ENCODE data around the gene NOL11. TPM values are rescaled to one million over a fixed set of nuclear protein-coding genes. Genes with fewer than 3 reads are reported as not detected.

Gene NOL11
- total RNA-seq, 1 donor from 2014 or later: 22.0 TPM

DNA sequence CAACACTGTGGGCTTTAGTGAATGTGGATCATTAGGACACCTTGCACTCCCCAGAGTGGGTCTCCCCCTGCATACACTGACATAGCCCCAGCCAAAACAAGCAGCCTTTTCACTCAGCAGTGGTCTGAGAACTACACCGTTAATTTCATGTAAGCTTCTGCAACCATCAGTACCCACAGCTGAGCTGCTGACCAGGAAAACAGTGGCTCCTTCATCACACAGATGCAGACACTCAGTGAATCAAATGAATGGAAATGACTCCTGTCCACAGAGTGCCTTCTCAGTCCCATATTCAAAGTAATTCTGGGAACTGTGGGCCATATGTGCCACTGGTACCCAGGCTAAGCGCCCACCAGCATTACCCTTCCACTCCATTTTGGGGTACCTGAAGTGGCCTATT, 39.3 kb upstream of the NOL11 start:
- Histone ChIP-seq H3K27me3 (no peaks in the 10 kb centered on the region), H3K9me3 (no peaks in the 10 kb centered on the region), H3K4me3 (no peak overlapping the region), H3K4me1 (no peaks in the 10 kb centered on the region), H3K27ac (no peak overlapping the region), H3K36me3 (no peaks in the 10 kb centered on the region)
- TF ChIP-seq, protein P1, sequence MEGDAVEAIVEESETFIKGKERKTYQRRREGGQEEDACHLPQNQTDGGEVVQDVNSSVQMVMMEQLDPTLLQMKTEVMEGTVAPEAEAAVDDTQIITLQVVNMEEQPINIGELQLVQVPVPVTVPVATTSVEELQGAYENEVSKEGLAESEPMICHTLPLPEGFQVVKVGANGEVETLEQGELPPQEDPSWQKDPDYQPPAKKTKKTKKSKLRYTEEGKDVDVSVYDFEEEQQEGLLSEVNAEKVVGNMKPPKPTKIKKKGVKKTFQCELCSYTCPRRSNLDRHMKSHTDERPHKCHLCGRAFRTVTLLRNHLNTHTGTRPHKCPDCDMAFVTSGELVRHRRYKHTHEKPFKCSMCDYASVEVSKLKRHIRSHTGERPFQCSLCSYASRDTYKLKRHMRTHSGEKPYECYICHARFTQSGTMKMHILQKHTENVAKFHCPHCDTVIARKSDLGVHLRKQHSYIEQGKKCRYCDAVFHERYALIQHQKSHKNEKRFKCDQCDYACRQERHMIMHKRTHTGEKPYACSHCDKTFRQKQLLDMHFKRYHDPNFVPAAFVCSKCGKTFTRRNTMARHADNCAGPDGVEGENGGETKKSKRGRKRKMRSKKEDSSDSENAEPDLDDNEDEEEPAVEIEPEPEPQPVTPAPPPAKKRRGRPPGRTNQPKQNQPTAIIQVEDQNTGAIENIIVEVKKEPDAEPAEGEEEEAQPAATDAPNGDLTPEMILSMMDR (IDR thresholded peaks at IDR 0.05): no peak
- no peak for DNase-seq (ENCODE audit: low spot score in 2 of 2)
- intact Hi-C loops (cut with DNase I): no loop called here

DNA sequence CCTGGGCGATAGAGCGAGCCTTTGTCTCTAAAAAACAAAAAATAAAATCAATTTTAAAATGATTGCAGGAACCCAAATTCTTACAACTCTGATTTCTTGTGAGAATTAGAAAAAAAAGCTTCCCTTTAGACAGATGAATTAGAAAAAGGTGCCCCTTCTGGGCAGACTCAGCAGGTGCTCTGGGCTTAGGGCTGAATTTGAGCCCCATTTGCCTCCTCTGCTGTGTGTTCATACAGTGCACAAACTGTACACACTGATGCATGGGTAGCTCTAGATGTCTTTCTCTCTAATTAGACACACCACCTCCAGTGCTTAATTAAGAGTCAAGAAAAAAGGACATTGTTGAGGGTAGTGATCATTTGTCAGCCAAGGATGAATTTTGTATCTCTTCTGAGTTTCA, 38.5 kb upstream of the NOL11 start:
- no peak for DNase-seq (ENCODE audit: low spot score in 2 of 2)
- no peak overlapping the region for H3K27ac ChIP-seq
- TF ChIP-seq, protein P1 (IDR thresholded peaks at IDR 0.05): no peak
- H3K4me3 ChIP-seq: no peak overlapping the region
- intact Hi-C loops (cut with DNase I): no loop called here
- no peaks in the 10 kb centered on the region for H3K9me3 ChIP-seq
- H3K27me3 ChIP-seq: no peaks in the 10 kb centered on the region
- no peaks in the 10 kb centered on the region for H3K4me1 ChIP-seq
- H3K36me3 ChIP-seq: no peaks in the 10 kb centered on the region

DNA sequence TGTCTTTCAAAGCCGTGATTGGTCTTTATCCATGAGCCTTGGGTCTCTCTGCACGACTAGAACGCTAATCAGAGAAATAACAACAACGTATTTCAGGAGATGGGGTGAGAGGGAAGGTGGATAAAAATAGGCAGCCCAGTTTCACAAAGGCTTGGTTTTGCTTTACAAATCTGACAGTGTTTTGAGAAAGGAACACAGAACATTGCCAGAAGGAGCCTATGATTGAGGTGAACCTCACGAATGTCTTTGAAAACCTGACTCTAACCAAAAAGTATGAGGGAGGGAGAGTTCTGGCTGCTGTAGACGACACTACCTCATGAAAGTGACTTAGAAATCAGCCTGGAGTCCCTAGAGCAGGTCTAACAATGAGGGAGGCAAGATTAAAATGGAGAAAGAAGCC, 38.0 kb upstream of the NOL11 start:
- no peak overlapping the region for H3K4me3 ChIP-seq
- H3K27ac ChIP-seq: no peak overlapping the region
- intact Hi-C loops (cut with DNase I): no loop called here
- DNase-seq (ENCODE audit: low spot score in 2 of 2): no peak
- no peaks in the 10 kb centered on the region for H3K27me3 ChIP-seq
- TF ChIP-seq, protein P1 (IDR thresholded peaks at IDR 0.05): no peak
- no peaks in the 10 kb centered on the region for H3K4me1 ChIP-seq
- H3K9me3 ChIP-seq: no peaks in the 10 kb centered on the region
- no peaks in the 10 kb centered on the region for H3K36me3 ChIP-seq

DNA sequence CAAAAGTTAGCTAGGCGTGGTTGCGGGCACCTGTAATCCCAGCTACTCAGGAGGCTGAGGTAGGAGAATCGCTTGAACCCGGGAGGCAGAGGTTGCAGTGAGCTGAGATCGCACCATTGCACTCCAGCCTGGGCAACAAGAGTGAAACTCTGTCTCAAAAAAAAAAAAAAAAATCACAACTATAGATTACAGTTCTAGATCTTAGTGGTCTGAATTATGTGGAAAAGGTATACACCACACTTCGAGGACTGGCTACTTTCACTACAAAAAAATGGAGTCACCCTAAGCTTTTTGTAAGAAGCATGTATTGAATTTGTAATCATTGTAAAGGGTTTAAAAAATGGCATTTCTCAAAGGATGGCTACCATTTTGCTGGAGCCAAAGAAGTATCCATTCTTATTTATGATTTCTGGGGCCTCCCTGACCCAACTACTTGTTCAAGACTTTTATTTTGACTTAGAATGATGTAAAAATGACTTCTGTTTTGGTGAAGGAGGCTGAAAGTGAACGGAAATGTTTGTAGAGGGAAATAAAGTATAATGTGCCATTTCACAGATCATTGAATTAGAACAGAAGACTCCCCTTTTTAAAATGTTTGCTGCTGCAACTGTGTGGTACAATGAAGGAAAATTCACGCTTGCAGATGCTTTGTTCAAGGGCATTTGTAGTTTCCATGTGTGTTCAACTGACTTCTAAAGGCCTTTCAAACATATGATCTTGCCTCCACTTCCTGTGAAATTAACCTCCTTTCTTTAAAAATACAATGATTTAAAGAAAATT, 37.1 kb upstream of the NOL11 start:
- intact Hi-C loops (cut with DNase I): no loop called here

DNA sequence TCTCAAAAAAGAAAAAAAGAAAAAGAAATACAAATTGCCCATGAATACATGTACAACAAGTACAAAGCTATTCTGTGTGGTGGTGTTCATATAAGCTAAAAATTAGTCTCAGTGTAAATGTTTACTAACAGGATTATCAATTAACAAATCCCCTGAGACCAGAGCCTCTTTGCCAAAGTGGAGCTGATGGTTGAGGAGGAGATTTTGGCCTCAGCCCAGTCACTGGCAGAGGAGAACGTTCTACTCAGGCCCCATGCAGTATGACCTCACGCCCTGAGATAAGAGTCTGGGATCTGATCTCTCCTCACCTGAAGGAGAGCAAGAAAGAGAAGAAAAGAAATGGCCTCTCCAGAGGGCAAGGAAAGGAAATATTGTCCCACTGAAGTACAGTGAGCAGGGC, 35.5 kb upstream of the NOL11 start:
- no peaks in the 10 kb centered on the region for H3K4me1 ChIP-seq
- TF ChIP-seq, protein P1 (IDR thresholded peaks at IDR 0.05): no peak
- H3K36me3 ChIP-seq: no peaks in the 10 kb centered on the region
- no peaks in the 10 kb centered on the region for H3K27me3 ChIP-seq
- H3K27ac ChIP-seq: no peak overlapping the region
- no peaks in the 10 kb centered on the region for H3K9me3 ChIP-seq
- no peak for DNase-seq (ENCODE audit: low spot score in 2 of 2)
- intact Hi-C loops (cut with DNase I): no loop called here
- H3K4me3 ChIP-seq: no peak overlapping the region

More for the DNA sequence above, 37.1 kb upstream of the NOL11 start:
- DNase-seq (ENCODE audit: low spot score in 2 of 2): no peak
- Histone ChIP-seq H3K27ac (no peak overlapping the region), H3K4me3 (no peak overlapping the region), H3K9me3 (no peaks in the 10 kb centered on the region), H3K36me3 (no peaks in the 10 kb centered on the region), H3K4me1 (no peaks in the 10 kb centered on the region), H3K27me3 (no peaks in the 10 kb centered on the region)
- TF ChIP-seq, protein P1 (IDR thresholded peaks at IDR 0.05): no peak
